Osteocyte (in vitro differentiated cells): ENCODE measurements around the gene ZNFX1. TPM values are rescaled to one million over a fixed set of nuclear protein-coding genes. Genes with fewer than 3 reads are reported as not detected.

Source experiments
- DNase-seq: peaks from one replicate; pipeline ENCODE4 v3.0.0; 2021; ENCODE audit warnings: mixed read lengths; ENCODE audit not compliant: unreplicated experiment; ENCODE audit errors: extremely low spot score
- H3K27ac Mint-ChIP-seq: one replicate; pipeline ENCODE4 v1.8.0; 2021; ENCODE audit warnings: mild to moderate bottlenecking, mixed read lengths; ENCODE audit not compliant: unreplicated experiment
- H3K27me3 Mint-ChIP-seq: one replicate; pipeline ENCODE4 v1.8.0; 2021; ENCODE audit warnings: mixed read lengths; ENCODE audit not compliant: unreplicated experiment
- H3K36me3 Mint-ChIP-seq: one replicate; pipeline ENCODE4 v1.8.0; 2021; ENCODE audit warnings: mixed read lengths; ENCODE audit not compliant: unreplicated experiment
- H3K4me1 Mint-ChIP-seq: one replicate; pipeline ENCODE4 v1.8.0; 2021; ENCODE audit warnings: mixed read lengths; ENCODE audit not compliant: unreplicated experiment
- H3K4me3 Mint-ChIP-seq: one replicate; pipeline ENCODE4 v1.8.0; 2021; ENCODE audit warnings: mild to moderate bottlenecking, moderate library complexity, mixed read lengths; ENCODE audit not compliant: unreplicated experiment
- H3K9me3 Mint-ChIP-seq: one replicate; pipeline ENCODE4 v1.8.0; 2021; ENCODE audit warnings: mixed read lengths; ENCODE audit not compliant: unreplicated experiment
- CTCF ChIP-seq: fragments of 200-600 bp; sonication (generic); IDR thresholded peaks from 2 replicates; pipeline ENCODE4 v1.5.0; 2021; ENCODE audit warnings: antibody characterized with exemption, mild to moderate bottlenecking, moderate library complexity
- total RNA-seq: library from RNA; stranded (reverse); gene quantifications from 2 replicates; pipeline ENCODE4 v1.2.1, GENCODE V29; 2021

Gene ZNFX1
- total RNA-seq, 1 donor from 2014 or later = 48.1 TPM

- Mint-ChIP-seq H3K4me3 (no peak overlapping the region), H3K27me3 (no peaks in the 10 kb centered on the region), H3K9me3 (no peaks in the 10 kb centered on the region), H3K36me3 (peaks cover 64% of the 10 kb centered on the region), H3K4me1 (no peaks in the 10 kb centered on the region), H3K27ac (no peak overlapping the region)
- DNase-seq = no peak
- TF ChIP-seq CTCF = no peak
Measured at GRCh38 chr20:49260218-49260617, 17.6 kb downstream of the ZNFX1 start.

- Mint-ChIP-seq H3K27me3 (no peaks in the 10 kb centered on the region), H3K27ac (no peak overlapping the region), H3K36me3 (peaks cover 61% of the 10 kb centered on the region)
Measured at GRCh38 chr20:49259799-49260198, 18.1 kb downstream of the ZNFX1 start.

GRCh38 chr20:49259284-49259683 is 18.6 kb downstream of the ZNFX1 start:
- Mint-ChIP-seq H3K4me1 (no peaks in the 10 kb centered on the region), H3K4me3 (no peak overlapping the region), H3K36me3 (peaks cover 61% of the 10 kb centered on the region), H3K27ac (no peak overlapping the region), H3K27me3 (no peaks in the 10 kb centered on the region), H3K9me3 (no peaks in the 10 kb centered on the region)
- no peak for TF ChIP-seq CTCF
- no peak for DNase-seq

More at GRCh38 chr20:49259799-49260198, 18.1 kb downstream of the ZNFX1 start:
- Mint-ChIP-seq H3K4me3 (no peak overlapping the region), H3K4me1 (no peaks in the 10 kb centered on the region), H3K9me3 (no peaks in the 10 kb centered on the region)
- no peak for DNase-seq
- TF ChIP-seq CTCF = no peak

- peaks cover 60% of the 10 kb centered on the region for H3K36me3 Mint-ChIP-seq
Measured at GRCh38 chr20:49256261-49256660, 21.6 kb downstream of the ZNFX1 start.

More at GRCh38 chr20:49256261-49256660, 21.6 kb downstream of the ZNFX1 start:
- H3K27ac Mint-ChIP-seq = no peak overlapping the region
- no peaks in the 10 kb centered on the region for H3K9me3 Mint-ChIP-seq
- no peak for TF ChIP-seq CTCF
- no peaks in the 10 kb centered on the region for H3K4me1 Mint-ChIP-seq
- DNase-seq = no peak
- H3K4me3 Mint-ChIP-seq = no peak overlapping the region
- no peaks in the 10 kb centered on the region for H3K27me3 Mint-ChIP-seq
